Urothelium cell line (cell line): ENCODE measurements around the gene PAGE2.
"Not testable (repeated sequence)": the region's sequence is repeated elsewhere in the genome, so short reads cannot be mapped to it uniquely, and the experiment has no call there.

Experiments used
- DNase-seq: peaks from one replicate; pipeline ENCODE4 v3.0.0; 2011; ENCODE audit warnings: low spot score, mixed read lengths
- FAIRE-seq: peaks from 2 replicates; lab custom pipeline; 2011; peaks lifted over from hg19 to GRCh38; lab: Jason Lieb, UNC

The PAGE2 gene

GRCh38 chrX:55120761-55121358 lies 32.0 kb downstream of the PAGE2 start:
- no peak for DNase-seq
- no peak for FAIRE-seq

DNA sequence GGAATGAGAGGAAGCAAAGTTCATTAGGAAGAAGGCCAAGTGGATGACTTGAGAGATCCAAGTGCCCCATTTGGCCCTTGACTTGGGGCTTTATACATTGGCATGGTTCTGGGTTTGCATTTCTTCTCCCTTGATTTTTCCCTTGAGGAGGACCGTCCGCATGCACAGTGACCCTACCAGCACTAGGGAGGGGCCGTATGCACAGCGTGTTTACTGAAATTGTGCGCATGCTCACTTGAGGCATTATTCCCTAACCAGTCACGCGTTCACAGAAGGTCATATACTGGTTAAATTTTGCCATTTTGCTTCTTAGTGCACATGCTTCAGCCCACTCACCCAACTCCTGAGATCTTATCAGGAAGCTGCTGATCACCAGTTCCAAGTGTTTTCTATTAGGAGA lies 35.1 kb downstream of the PAGE2 start:
- FAIRE-seq = no peak
- no peak for DNase-seq

GRCh38 chrX:55127692-55128091 lies 38.9 kb downstream of the PAGE2 start:
- no peak for FAIRE-seq

GRCh38 chrX:55129361-55129760 lies 40.5 kb downstream of the PAGE2 start:
- DNase-seq (no peak), FAIRE-seq (no peak)

More at GRCh38 chrX:55127692-55128091, 38.9 kb downstream of the PAGE2 start:
- DNase-seq = no peak

GRCh38 chrX:55130481-55130880 lies 41.7 kb downstream of the PAGE2 start:
- FAIRE-seq (no peak), DNase-seq (no peak)

DNA sequence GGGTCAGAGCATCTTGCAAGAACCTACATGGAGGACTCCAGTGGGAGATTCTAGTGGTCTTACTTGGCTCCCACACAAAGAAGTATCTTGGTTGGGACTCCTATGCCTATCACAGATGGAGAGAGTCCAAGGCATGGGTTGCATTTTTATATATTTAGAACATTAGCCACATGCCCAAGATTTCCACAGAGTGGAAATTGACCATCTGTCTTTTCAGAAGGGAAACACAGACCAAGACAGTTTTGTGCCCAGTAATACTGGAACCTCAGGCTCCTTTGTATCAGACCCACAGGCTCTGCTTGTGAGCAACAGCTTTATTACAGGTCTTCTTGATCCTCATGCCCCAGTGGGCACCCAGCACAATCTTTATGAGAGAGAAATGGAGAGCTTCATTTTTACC lies 43.6 kb downstream of the PAGE2 start:
- DNase-seq (no peak), FAIRE-seq (no peak)

DNA sequence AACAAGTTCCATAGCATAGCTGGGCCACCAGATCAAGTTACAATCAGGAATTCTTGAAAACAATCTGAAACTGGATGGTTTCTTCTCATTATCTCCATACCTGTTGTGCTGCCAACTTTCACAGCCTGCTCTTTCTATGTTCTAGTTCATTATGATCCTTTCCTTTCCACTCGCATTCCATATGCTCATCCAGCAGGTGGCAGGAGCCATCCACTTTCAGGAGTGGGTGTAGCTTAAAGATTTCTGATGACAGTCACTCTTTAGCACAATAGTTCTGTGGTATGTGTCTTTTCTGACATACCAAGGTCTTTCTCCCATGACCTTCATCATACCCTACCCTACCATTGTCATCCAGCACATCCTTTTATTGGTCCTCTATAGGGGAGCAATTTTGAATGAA lies 46.4 kb downstream of the PAGE2 start:
- FAIRE-seq (no peak), DNase-seq (peak; percentile 20)

DNA sequence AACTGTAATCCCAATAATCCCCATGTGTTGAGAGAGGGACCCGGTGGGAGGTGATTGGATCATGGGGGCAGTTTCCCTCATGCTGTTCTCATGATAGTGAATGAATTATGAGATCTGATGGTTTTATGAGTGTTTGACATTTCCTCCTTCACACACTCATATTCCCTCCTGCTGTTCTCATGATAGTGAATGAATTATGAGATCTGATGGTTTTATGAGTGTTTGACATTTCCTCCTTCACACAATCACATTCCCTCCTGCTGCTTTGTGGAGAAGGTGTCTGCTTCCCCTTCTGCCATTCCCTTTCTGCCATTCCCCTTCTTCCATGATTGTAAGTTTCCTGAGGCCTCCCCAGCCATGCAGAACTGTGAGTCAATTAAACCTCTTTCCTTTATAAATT lies 52.0 kb downstream of the PAGE2 start:
- FAIRE-seq, DNase-seq: not testable (repeated sequence)
